ENCODE measurements around the gene CDKAL1.

Gene CDKAL1

DNA sequence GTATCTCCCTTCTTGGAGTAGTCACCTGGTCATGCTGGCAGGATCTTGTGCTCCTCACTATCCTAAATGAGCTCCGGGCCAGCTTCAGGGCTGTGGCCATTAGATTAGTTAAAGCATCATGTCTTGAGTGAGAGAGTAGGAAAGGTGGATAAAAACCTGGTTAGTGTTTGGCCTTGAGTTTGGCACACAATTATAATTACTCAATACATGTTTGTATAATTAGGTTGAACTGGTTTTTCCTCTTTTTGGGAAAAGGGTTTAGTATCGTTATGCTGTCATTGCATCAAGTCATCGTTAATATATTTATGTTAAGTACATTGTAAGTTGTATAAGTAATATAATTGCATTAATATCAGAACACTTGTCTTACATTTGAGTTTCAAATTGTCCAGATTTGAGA is 126.3 kb downstream of the CDKAL1 start:
- TF ChIP-seq PPARA (CRISPR knock-in tag; IDR thresholded peaks at IDR 0.05; ENCODE audit: borderline replicate concordance) (no peak), TCF4 (CRISPR knock-in tag; IDR thresholded peaks at IDR 0.05; ENCODE audit: borderline replicate concordance) (no peak), GLIS3 (CRISPR knock-in tag; IDR thresholded peaks at IDR 0.05) (no peak), SNAI2 (CRISPR knock-in tag; IDR thresholded peaks at IDR 0.05) (no peak)
- TF ChIP-seq, protein P1, sequence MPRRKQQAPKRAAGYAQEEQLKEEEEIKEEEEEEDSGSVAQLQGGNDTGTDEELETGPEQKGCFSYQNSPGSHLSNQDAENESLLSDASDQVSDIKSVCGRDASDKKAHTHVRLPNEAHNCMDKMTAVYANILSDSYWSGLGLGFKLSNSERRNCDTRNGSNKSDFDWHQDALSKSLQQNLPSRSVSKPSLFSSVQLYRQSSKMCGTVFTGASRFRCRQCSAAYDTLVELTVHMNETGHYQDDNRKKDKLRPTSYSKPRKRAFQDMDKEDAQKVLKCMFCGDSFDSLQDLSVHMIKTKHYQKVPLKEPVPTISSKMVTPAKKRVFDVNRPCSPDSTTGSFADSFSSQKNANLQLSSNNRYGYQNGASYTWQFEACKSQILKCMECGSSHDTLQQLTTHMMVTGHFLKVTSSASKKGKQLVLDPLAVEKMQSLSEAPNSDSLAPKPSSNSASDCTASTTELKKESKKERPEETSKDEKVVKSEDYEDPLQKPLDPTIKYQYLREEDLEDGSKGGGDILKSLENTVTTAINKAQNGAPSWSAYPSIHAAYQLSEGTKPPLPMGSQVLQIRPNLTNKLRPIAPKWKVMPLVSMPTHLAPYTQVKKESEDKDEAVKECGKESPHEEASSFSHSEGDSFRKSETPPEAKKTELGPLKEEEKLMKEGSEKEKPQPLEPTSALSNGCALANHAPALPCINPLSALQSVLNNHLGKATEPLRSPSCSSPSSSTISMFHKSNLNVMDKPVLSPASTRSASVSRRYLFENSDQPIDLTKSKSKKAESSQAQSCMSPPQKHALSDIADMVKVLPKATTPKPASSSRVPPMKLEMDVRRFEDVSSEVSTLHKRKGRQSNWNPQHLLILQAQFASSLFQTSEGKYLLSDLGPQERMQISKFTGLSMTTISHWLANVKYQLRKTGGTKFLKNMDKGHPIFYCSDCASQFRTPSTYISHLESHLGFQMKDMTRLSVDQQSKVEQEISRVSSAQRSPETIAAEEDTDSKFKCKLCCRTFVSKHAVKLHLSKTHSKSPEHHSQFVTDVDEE (CRISPR knock-in tag; IDR thresholded peaks at IDR 0.05) = no peak
- ATAC-seq = no peak

GRCh38 chr6:20661721-20662120 is 127.5 kb downstream of the CDKAL1 start:
- ATAC-seq = no peak

More at GRCh38 chr6:20661721-20662120, 127.5 kb downstream of the CDKAL1 start:
- no peak for TF ChIP-seq ARNTL (CRISPR knock-in tag; IDR thresholded peaks at IDR 0.05; ENCODE audit: borderline replicate concordance, low read depth)
- TF ChIP-seq, protein P2, sequence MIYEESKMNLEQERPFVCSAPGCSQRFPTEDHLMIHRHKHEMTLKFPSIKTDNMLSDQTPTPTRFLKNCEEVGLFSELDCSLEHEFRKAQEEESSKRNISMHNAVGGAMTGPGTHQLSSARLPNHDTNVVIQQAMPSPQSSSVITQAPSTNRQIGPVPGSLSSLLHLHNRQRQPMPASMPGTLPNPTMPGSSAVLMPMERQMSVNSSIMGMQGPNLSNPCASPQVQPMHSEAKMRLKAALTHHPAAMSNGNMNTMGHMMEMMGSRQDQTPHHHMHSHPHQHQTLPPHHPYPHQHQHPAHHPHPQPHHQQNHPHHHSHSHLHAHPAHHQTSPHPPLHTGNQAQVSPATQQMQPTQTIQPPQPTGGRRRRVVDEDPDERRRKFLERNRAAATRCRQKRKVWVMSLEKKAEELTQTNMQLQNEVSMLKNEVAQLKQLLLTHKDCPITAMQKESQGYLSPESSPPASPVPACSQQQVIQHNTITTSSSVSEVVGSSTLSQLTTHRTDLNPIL (CRISPR knock-in tag; IDR thresholded peaks at IDR 0.05; ENCODE audit: low read depth) = no peak
- no peak for TF ChIP-seq TOX (CRISPR knock-in tag; IDR thresholded peaks at IDR 0.05; ENCODE audit: borderline replicate concordance)
- no peak for TF ChIP-seq ISL1 (CRISPR knock-in tag; IDR thresholded peaks at IDR 0.05)
- no peak for TF ChIP-seq PPARA (CRISPR knock-in tag; IDR thresholded peaks at IDR 0.05; ENCODE audit: borderline replicate concordance)
- TF ChIP-seq, protein P1 (CRISPR knock-in tag; IDR thresholded peaks at IDR 0.05) = no peak
- TF ChIP-seq GLIS3 (CRISPR knock-in tag; IDR thresholded peaks at IDR 0.05) = no peak
- TF ChIP-seq CSDC2 (CRISPR knock-in tag; IDR thresholded peaks at IDR 0.05) = no peak
- no peak for TF ChIP-seq CSRNP3 (CRISPR knock-in tag; IDR thresholded peaks at IDR 0.05)
- TF ChIP-seq ZFP3 (CRISPR knock-in tag; IDR thresholded peaks at IDR 0.05) = no peak
- TF ChIP-seq ZNF565 (CRISPR knock-in tag; conservative IDR thresholded peaks at IDR 0.05; ENCODE audit: low read depth) = no peak
- no peak for TF ChIP-seq ZC3H10 (CRISPR knock-in tag; IDR thresholded peaks at IDR 0.05)
- TF ChIP-seq ZNF8 (CRISPR knock-in tag; IDR thresholded peaks at IDR 0.05) = no peak
- no peak for TF ChIP-seq PATZ1 (CRISPR knock-in tag; IDR thresholded peaks at IDR 0.05; ENCODE audit: borderline replicate concordance)
- TF ChIP-seq SNAI2 (CRISPR knock-in tag; IDR thresholded peaks at IDR 0.05) = no peak
- TF ChIP-seq TCF4 (CRISPR knock-in tag; IDR thresholded peaks at IDR 0.05; ENCODE audit: borderline replicate concordance) = no peak
- no peak for TF ChIP-seq ZFP30 (CRISPR knock-in tag; IDR thresholded peaks at IDR 0.05)
- no peak for TF ChIP-seq RARB (CRISPR knock-in tag; IDR thresholded peaks at IDR 0.05)
- TF ChIP-seq ESRRG (CRISPR knock-in tag; IDR thresholded peaks at IDR 0.05) = no peak

All from SK-N-SH treated with all-trans-retinoic acid at 6 μM for 48 hours (cell line).